GM12878 (cell line): ENCODE results near the gene HUNK. TPM values are rescaled to one million over a fixed set of nuclear protein-coding genes. Genes with fewer than 3 reads are reported as not detected.

ENCODE experiments used
- ATAC-seq: fragments of 200-7000 bp; cut with Tn5 transposase; 3 replicates; pipeline ENCODE4 v1.9.1; 2020; ENCODE audit warnings: mild to moderate bottlenecking, moderate library complexity
- BruUV-seq: library from RNA; stranded (reverse); fragments of 400-500 nt; replicated peaks from 2 replicates; lab custom pipeline; 2021; lab: Mats Ljungman, UMichigan
- CTCF ChIA-PET: fragments of 300-600 bp; sonication (Branson Sonifier 250); formaldehyde crosslinking; extraction: SDS; loops from one replicate; lab custom pipeline; 2021; ENCODE audit warnings: inconsistent platforms; lab: Yijun Ruan, JAX
- POLR2A ChIA-PET: fragments of 350-600 bp; formaldehyde crosslinking; extraction: SDS; loops from one replicate; lab custom pipeline; 2021; ENCODE audit warnings: inconsistent platforms; lab: Charles Lee
- RAD21 ChIA-PET: fragments of 300-600 bp; sonication (Branson Sonifier 250); formaldehyde crosslinking; loops from one replicate; lab custom pipeline; 2023; ENCODE audit warnings: antibody characterized with exemption; ENCODE audit not compliant: unreplicated experiment; lab: Charles Lee
- SMC1A ChIA-PET: fragments of 300-600 bp; sonication (Branson Sonifier 250); formaldehyde crosslinking; loops from one replicate; lab custom pipeline; 2023; ENCODE audit not compliant: unreplicated experiment, uncharacterized antibody; lab: Charles Lee
- DNase-seq: peaks from one replicate; pipeline ENCODE4 v3.0.0-alpha.2; 2011; ENCODE audit warnings: low read depth, low spot score
- FAIRE-seq: peaks from 3 replicates; lab custom pipeline; 2011; peaks lifted over from hg19 to GRCh38; lab: Jason Lieb, UNC
- H2AFZ ChIP-seq: 2 replicates; pipeline ENCODE4 v1.6.0; 2011; ENCODE audit warnings: low read depth, low read length, control low read depth; ENCODE audit not compliant: control insufficient read depth
- H3K27ac ChIP-seq: 2 replicates; pipeline ENCODE4 v1.5.1; 2011; ENCODE audit warnings: control low read depth; ENCODE audit not compliant: control insufficient read depth, insufficient read depth
- H3K27me3 ChIP-seq, 2 experiments: replicated peaks in 1 of 2; 2 replicates each; pipeline versions ENCODE4 v1.6.0 to v1.6.1; 2011; ENCODE audit warnings: low read length in 1 of 2; ENCODE audit not compliant: control insufficient read depth in 2 of 2, insufficient read depth in 2 of 2
- H3K36me3 ChIP-seq, 2 experiments: 2 replicates each; pipeline ENCODE4 v1.5.1; 2011; ENCODE audit warnings: low read length in 1 of 2; ENCODE audit not compliant: control insufficient read depth in 2 of 2, insufficient read depth in 2 of 2
- H3K4me1 ChIP-seq: 2 replicates; pipeline ENCODE4 v1.6.1; 2011; ENCODE audit warnings: mild to moderate bottlenecking, low read length, moderate library complexity, mixed read lengths; ENCODE audit not compliant: control insufficient read depth, insufficient read depth
- H3K4me2 ChIP-seq: 2 replicates; pipeline ENCODE4 v1.6.0; 2011; ENCODE audit warnings: control low read depth; ENCODE audit not compliant: control insufficient read depth, insufficient read depth
- H3K4me3 ChIP-seq: fragments of 200-600 bp; sonication (generic); 2 replicates; pipeline ENCODE4 v1.5.1; 2016
- H3K79me2 ChIP-seq: 2 replicates; pipeline ENCODE4 v1.6.0; 2011; ENCODE audit warnings: low read length; ENCODE audit not compliant: control insufficient read depth, insufficient read depth
- H3K9ac ChIP-seq: 2 replicates; pipeline ENCODE4 v1.8.0; 2011; ENCODE audit warnings: low read length, control low read depth, mixed read lengths; ENCODE audit not compliant: control insufficient read depth, insufficient read depth
- H3K9me3 ChIP-seq: replicated peaks from 3 replicates; pipeline ENCODE4 v1.5.1; 2011; ENCODE audit warnings: mild to moderate bottlenecking, low read length; ENCODE audit not compliant: control insufficient read depth, insufficient read depth
- H4K20me1 ChIP-seq: 2 replicates; pipeline ENCODE4 v1.6.0; 2011; ENCODE audit not compliant: control insufficient read depth, insufficient read depth
- ATF7 ChIP-seq: fragments of 450-650 bp; IDR thresholded peaks from 2 replicates; pipeline ENCODE4 v1.6.1; 2016; ENCODE audit warnings: low read depth, mild to moderate bottlenecking
- CREB1 ChIP-seq: IDR thresholded peaks from 2 replicates; pipeline ENCODE4 v1.6.1; 2012; ENCODE audit warnings: low read depth, mild to moderate bottlenecking, inconsistent platforms
- HDAC6 ChIP-seq: fragments of 200-600 bp; sonication (generic); IDR thresholded peaks from one replicate; pipeline ENCODE4 v1.8.0; 2017; ENCODE audit warnings: antibody characterized with exemption; ENCODE audit not compliant: unreplicated experiment
- KAT2A ChIP-seq: conservative IDR thresholded peaks from 2 replicates; pipeline ENCODE4 v1.6.1; 2011; ENCODE audit warnings: low read depth, low read length; ENCODE audit not compliant: control insufficient read depth
- POLR2A ChIP-seq: IDR thresholded peaks from 2 replicates; pipeline ENCODE4 v1.6.1; 2011; ENCODE audit warnings: low read depth, mild to moderate bottlenecking, low read length
- POU2F2 ChIP-seq: IDR thresholded peaks from 3 replicates; pipeline ENCODE4 v1.6.1; 2011; ENCODE audit warnings: low read depth, mild to moderate bottlenecking, low read length, borderline replicate concordance
- RUNX3 ChIP-seq: IDR thresholded peaks from 2 replicates; pipeline ENCODE4 v1.6.1; 2012; ENCODE audit warnings: low read length, inconsistent platforms
- SIN3A ChIP-seq: IDR thresholded peaks from 2 replicates; pipeline ENCODE4 v1.6.1; 2012; ENCODE audit warnings: low read depth, low read length, improper control_type of control experiment
- TBL1XR1 ChIP-seq: IDR thresholded peaks from 2 replicates; pipeline ENCODE4 v1.6.1; 2012; ENCODE audit warnings: low read depth, low read length, improper control_type of control experiment
- TCF12 ChIP-seq: IDR thresholded peaks from 2 replicates; pipeline ENCODE4 v1.6.1; 2011; ENCODE audit warnings: low read depth, mild to moderate bottlenecking, low read length
- WRNIP1 ChIP-seq: IDR thresholded peaks from 2 replicates; pipeline ENCODE4 v1.6.1; 2011; ENCODE audit warnings: low read depth, low read length, improper control_type of control experiment, borderline replicate concordance
- YY1 ChIP-seq: IDR thresholded peaks from 2 replicates; pipeline ENCODE4 v1.6.1; 2011; ENCODE audit warnings: low read depth, mild to moderate bottlenecking, low read length
- ZNF217 ChIP-seq: fragments of 450-650 bp; IDR thresholded peaks from 2 replicates; pipeline ENCODE4 v1.6.1; 2017; ENCODE audit warnings: antibody characterized with exemption, mild to moderate bottlenecking
- WGBS: methylation state at CpG from one replicate; pipeline ENCODE4 v1.1.6; 2016; ENCODE audit warnings: low lambda C conversion rate; ENCODE audit not compliant: insufficient replicate concordance, insufficient coverage; ENCODE audit errors: missing lambda C conversion rate; 5-methylcytosine and 5-hydroxymethylcytosine counted together
- in situ Hi-C: fragments of 300-500 bp; cut with MboI; formaldehyde crosslinking; loops from 9 replicates; pipeline ENCODE4 v1.14.3; 2018; ENCODE audit warnings: mixed read lengths
- intact Hi-C: fragments of 100-400 bp; cut with micrococcal nuclease; formaldehyde crosslinking; loops from one replicate; pipeline ENCODE4 v1.14.2; 2022; ENCODE audit not compliant: unreplicated experiment
- polyA plus RNA-seq, 11 experiments: library from polyadenylated mRNA; depleted of rRNA in 4 of 11; unstranded in 6 of 11; stranded (reverse) in 5 of 11; fragments of >200 nt; fragmentation: Nextera tagmentation in 4 of 11; fragmentation: Illumina TruSeq in 1 of 11; extraction: Ambion mirVana in 4 of 11; extraction: Trizol in 1 of 11; gene quantifications; 1 replicate in 1 of 11; 2 replicates in 10 of 11; pipeline versions ENCODE4 v1.2.1 to v1.2.3, GENCODE V29; 2011 to 2016; ENCODE audit warnings: inconsistent platforms in 2 of 11, missing spikeins in 2 of 11, low read depth in 1 of 11
- total RNA-seq, 4 experiments: library from RNA; depleted of rRNA in 3 of 4; stranded (reverse); fragments of >200 nt in 3 of 4; fragmentation: Illumina TruSeq in 1 of 4; extraction: Trizol in 1 of 4; gene quantifications; 2 replicates each; pipeline versions ENCODE4 v1.2.1 to v1.2.3, GENCODE V29; 2013 to 2021
- TF ChIP-seq, protein P1 (sequence below): IDR thresholded peaks from 2 replicates; pipeline ENCODE4 v1.6.1; 2012; ENCODE audit warnings: low read depth, low read length, improper control_type of control experiment

HUNK gene
- total and polyA plus RNA-seq, 10 of the 15 experiments (the other 5 are each of a cell fraction or from before 2014, with no cell fraction given) = under 0.01 to 0.14 (median 0.03) TPM; not detected in 7

DNA sequence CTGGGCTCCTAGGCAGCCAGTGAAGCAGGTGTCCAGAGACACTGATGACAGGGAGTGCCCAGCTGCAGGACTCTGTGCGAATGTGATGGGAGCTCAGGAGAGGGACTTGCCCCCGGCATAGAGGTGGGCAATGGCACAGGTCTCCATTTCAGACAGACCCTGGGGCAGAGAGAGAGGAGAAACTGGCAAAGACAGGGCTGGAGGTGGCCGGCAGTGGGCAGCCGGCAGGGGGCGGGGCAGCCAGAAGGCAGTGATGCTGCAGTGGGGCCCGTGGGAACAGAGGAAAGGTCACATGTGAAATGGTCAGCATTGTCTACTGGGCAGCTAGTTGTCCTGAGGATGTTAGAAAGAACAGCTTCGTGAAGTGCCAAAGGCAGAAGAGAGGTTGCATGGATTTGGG lies 112.6 kb downstream of the HUNK start:
- DNase-seq = no peak
- Histone ChIP-seq H3K4me3 (no peak overlapping the region), H2AFZ (no peak overlapping the region), H3K27me3 (no peaks in the 10 kb centered on the region), H3K36me3 (no peaks in the 10 kb centered on the region), H3K9me3 (no peaks in the 10 kb centered on the region; the same call in 2 of the 3 replicates), H3K4me1 (no peaks in the 10 kb centered on the region), H3K9ac (no peak overlapping the region), H3K79me2 (no peaks in the 10 kb centered on the region), H3K27ac (no peak overlapping the region), H3K4me2 (no peak overlapping the region), H4K20me1 (no peaks in the 10 kb centered on the region)
- intact Hi-C loops = no loop called here
- no TSS peak for BruUV-seq
- POLR2A ChIA-PET = no interaction called here
- FAIRE-seq = no peak
- CTCF ChIA-PET = no interaction called here
- 40% methylated on average over 7 of the region's 7 CpGs for WGBS
- SMC1A ChIA-PET = no interaction called here
- in situ Hi-C loops = no loop called here
- RAD21 ChIA-PET = no interaction called here
- TF ChIP-seq KAT2A = no peak
- no peak for TF ChIP-seq POLR2A
- TF ChIP-seq ATF7 = no peak
- TF ChIP-seq POU2F2 = no peak
- TF ChIP-seq YY1 = no peak
- TF ChIP-seq SIN3A = no peak
- TF ChIP-seq ZNF217 = no peak
- ATAC-seq = no peak

DNA sequence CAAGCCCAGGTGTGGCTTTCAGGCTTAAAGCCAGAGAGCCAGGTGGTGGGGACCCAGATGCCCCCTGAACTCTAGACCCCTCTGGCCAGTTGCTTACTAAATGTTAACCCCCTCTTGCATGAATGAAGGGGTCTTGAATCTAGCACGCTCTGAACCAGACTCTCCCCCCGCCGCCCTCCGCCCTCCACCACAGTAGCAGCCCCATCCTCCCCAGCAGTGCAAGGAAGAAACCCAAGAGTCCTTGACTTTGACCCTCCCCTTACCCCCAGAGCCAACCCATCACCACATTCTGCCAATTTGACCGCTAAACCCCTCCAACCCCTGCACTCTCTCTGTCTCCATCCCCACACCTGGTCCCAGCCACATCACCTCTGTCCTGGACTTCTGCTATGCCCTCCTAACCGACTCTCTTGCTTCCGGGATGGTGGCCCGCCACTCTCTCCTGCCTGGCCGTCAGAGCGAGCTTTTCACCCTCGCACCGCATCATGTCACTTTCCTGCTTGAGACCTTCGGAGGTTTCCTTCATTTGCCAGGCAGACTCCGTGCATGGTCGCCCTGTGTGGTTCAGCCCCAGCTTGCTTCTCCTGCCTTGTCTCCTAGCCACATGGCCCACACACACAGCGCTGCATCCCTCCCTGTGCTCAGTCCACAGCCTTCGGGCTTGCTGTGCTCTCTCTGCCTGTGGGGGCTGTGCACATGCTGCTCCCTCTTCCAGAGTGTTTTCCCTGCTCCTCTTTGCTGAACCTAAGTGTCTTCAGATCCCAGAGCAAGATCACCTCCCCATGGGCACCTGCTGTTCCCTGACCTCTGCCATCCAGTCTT lies 113.4 kb downstream of the HUNK start:
- H3K36me3 ChIP-seq = no peaks in the 10 kb centered on the region
- H4K20me1 ChIP-seq = no peaks in the 10 kb centered on the region
- H3K4me3 ChIP-seq = no peak overlapping the region
- ChIA-PET POLR2A (no interaction called here), SMC1A (no interaction called here), RAD21 (no interaction called here), CTCF (no interaction called here)
- no peak overlapping the region for H3K27ac ChIP-seq
- no peak overlapping the region for H2AFZ ChIP-seq
- 46% methylated on average over 16 of the region's 17 CpGs for WGBS
- H3K9me3 ChIP-seq = no peaks in the 10 kb centered on the region; the same call in 2 of the 3 replicates
- H3K4me1 ChIP-seq = no peaks in the 10 kb centered on the region
- no peaks in the 10 kb centered on the region for H3K79me2 ChIP-seq
- intact Hi-C loops = no loop called here
- no TSS peak for BruUV-seq
- ATAC-seq (no peak), FAIRE-seq (no peak), DNase-seq (no peak)
- H3K4me2 ChIP-seq = no peak overlapping the region
- no peaks in the 10 kb centered on the region for H3K27me3 ChIP-seq
- TF ChIP-seq HDAC6 (no peak), TBL1XR1 (no peak), TCF12 (no peak), WRNIP1 (no peak), RUNX3 (no peak), SIN3A (no peak), CREB1 (no peak)
- TF ChIP-seq, protein P1, sequence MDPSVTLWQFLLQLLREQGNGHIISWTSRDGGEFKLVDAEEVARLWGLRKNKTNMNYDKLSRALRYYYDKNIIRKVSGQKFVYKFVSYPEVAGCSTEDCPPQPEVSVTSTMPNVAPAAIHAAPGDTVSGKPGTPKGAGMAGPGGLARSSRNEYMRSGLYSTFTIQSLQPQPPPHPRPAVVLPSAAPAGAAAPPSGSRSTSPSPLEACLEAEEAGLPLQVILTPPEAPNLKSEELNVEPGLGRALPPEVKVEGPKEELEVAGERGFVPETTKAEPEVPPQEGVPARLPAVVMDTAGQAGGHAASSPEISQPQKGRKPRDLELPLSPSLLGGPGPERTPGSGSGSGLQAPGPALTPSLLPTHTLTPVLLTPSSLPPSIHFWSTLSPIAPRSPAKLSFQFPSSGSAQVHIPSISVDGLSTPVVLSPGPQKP = no peak
- in situ Hi-C loops = no loop called here
- no peak overlapping the region for H3K9ac ChIP-seq
